BLaER1 treated with 17β-estradiol and CSF1 and Interleukin-3, amounts not matched to agents 10 nM and 100 nM (cell line): ENCODE measurements around the gene CASP12.

Experiments
- H3K27ac ChIP-seq, 11 experiments: shearing (Covaris generic); formaldehyde crosslinking; 2 replicates each; pipeline ENCODE4 v1.8.1; 2022
- H3K27me3 ChIP-seq, 11 experiments: shearing (Covaris generic); formaldehyde crosslinking; 2 replicates each; pipeline ENCODE4 v1.8.1; 2022
- H3K36me3 ChIP-seq, 11 experiments: shearing (Covaris generic); formaldehyde crosslinking; 2 replicates each; pipeline ENCODE4 v1.8.1; 2022
- H3K4me1 ChIP-seq, 10 experiments: shearing (Covaris generic); formaldehyde crosslinking; 2 replicates each; pipeline ENCODE4 v1.8.1; 2022
- H3K4me2 ChIP-seq, 11 experiments: shearing (Covaris generic); formaldehyde crosslinking; 2 replicates each; pipeline ENCODE4 v1.8.1; 2022
- H3K4me3 ChIP-seq, 10 experiments: shearing (Covaris generic); formaldehyde crosslinking; 2 replicates each; pipeline ENCODE4 v1.8.1; 2022
- H3K9ac ChIP-seq, 11 experiments: shearing (Covaris generic); formaldehyde crosslinking; 2 replicates each; pipeline ENCODE4 v1.8.1; 2022
- H3K9me3 ChIP-seq, 11 experiments: shearing (Covaris generic); formaldehyde crosslinking; replicated peaks in 1 of 11; 2 replicates each; pipeline ENCODE4 v1.8.1; 2022
- H4K20me1 ChIP-seq, 11 experiments: shearing (Covaris generic); formaldehyde crosslinking; 2 replicates each; pipeline ENCODE4 v1.8.1; 2022
- Cebpa-rat ChIP-seq, 11 experiments: shearing (Covaris generic); IDR thresholded peaks; 2 replicates each; pipeline ENCODE4 v1.8.1; 2022

CASP12 gene

DNA sequence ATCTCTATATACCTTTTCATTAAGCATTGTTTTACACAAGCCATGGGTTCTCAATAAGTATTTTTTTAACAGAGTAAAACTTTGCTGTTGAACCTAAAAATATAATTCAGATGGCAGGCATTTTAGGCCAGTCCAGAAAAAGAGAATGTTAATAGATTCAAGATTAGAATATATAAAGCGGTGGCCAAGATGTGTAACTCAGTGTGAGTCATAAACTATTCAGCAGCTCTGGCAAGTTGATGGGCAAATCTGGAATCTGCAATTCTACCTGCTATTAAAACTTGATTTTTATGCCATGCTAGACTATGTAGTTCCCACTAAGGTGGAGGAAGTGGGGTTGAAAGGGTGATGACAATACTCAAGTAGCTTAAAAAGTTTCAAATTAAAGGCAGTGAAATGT, 45.4 kb downstream of the CASP12 start:
- no peak overlapping the region for H3K4me2 ChIP-seq
- no peak overlapping the region for H3K27ac ChIP-seq
- no peak for TF ChIP-seq Cebpa-rat (IDR thresholded peaks at IDR 0.05)
- H3K36me3 ChIP-seq: no peaks in the 10 kb centered on the region
- H4K20me1 ChIP-seq: no peaks in the 10 kb centered on the region
- no peak overlapping the region for H3K9ac ChIP-seq
- no peaks in the 10 kb centered on the region for H3K27me3 ChIP-seq
- H3K4me1 ChIP-seq: peaks cover 0 to 16% (median 0%) of the 10 kb centered on the region in 10 experiments; a peak in 3 of 20 replicates
- H3K9me3 ChIP-seq: no peaks in the 10 kb centered on the region
- no peak overlapping the region for H3K4me3 ChIP-seq

DNA sequence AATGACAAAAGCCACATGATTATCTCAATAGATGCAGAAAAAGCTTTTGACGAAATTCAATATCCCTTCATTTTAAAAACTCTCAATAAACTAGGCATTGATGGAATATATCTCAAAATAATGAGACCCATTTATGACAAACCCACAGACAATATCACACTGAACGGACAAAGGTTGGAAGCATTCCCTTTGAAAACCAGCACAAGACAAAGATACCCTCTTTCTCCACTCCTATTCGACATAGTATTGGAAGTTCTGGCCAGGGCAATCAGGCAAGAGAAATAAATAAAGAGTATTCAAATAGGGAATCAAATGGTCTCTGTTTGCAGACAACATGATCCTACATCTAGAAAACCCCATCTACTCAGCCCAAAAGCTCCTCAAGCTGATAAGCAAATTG, 52.0 kb downstream of the CASP12 start:
- Histone ChIP-seq H3K4me1 (peaks cover 0 to 36% (median 0%) of the 10 kb centered on the region in 10 experiments; a peak in 6 of 20 replicates), H3K9ac (no peak overlapping the region), H3K27ac (no peak overlapping the region), H3K4me2 (no peak overlapping the region), H3K36me3 (no peaks in the 10 kb centered on the region), H3K9me3 (peaks cover 0 to 14% (median 0%) of the 10 kb centered on the region in 11 experiments; a peak in 3 of 22 replicates), H4K20me1 (no peaks in the 10 kb centered on the region), H3K4me3 (no peak overlapping the region), H3K27me3 (no peaks in the 10 kb centered on the region)
- TF ChIP-seq Cebpa-rat (IDR thresholded peaks at IDR 0.05): no peak

DNA sequence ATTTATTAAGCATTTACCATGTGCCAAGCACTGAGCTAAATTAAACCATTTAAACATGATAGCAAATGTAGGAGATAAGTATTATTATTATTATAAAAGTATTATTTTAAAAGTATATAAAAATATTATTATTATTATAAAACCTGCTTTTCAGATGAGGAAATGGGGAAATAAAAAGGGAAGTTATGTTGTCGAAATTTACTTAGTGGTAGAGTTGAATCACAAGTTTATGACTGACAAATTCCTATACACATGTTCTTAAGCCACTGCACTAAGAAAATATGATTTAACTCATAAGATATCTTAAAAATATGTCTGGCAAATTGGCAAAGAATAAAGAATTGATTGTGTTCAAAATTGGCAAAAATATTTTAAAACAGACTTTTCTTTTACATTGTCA, 53.8 kb downstream of the CASP12 start:
- H3K27me3 ChIP-seq: no peaks in the 10 kb centered on the region
- H3K4me2 ChIP-seq: no peak overlapping the region; a peak in 1 of 22 replicates
- H3K4me3 ChIP-seq: no peak overlapping the region
- H3K36me3 ChIP-seq: no peaks in the 10 kb centered on the region
- no peaks in the 10 kb centered on the region for H4K20me1 ChIP-seq
- H3K9ac ChIP-seq: no peak overlapping the region
- H3K4me1 ChIP-seq: peaks cover 0 to 48% (median 0%) of the 10 kb centered on the region in 10 experiments; a peak in 6 of 20 replicates
- peaks cover 1 to 17% (median 2%) of the 10 kb centered on the region in 11 experiments for H3K9me3 ChIP-seq
- peak overlapping the region in 4 of 11 experiments; percentile 50 to 74 (median 64); a peak in 6 of 22 replicates for H3K27ac ChIP-seq
- TF ChIP-seq Cebpa-rat (IDR thresholded peaks at IDR 0.05): no peak

DNA sequence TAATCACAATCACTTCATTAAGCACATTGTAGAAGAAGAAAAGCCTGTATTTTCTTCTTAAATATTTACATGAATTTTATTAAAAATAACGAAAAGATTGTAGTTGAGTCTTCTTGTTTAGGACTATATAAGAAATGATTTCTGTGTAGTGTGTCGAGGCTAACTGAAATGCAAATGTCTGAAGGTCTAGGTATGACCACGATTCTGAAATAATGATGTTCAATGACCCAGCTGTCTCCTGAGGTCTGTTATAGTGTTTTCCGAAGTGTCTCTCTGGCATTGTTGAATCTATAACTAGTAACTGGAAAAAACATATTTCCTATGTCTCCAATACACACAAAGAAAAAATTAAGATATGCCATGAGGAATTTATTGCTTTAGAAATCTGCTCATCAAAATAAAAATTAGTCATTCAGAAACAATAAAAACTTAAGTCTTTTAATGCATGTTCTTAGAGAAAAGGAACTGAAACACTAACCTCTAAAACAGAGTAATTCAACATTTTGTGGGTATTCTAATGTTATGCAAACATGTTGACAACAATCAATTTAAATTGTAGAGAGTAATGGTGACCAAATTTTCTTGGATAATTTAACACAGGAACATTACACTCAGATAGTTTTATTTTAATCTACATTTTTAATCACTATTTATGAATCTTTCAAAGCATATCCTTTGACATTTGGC, 55.0 kb downstream of the CASP12 start:
- H3K9me3 ChIP-seq: peaks cover 9 to 28% (median 11%) of the 10 kb centered on the region in 11 experiments
- no peak overlapping the region for H3K4me3 ChIP-seq
- H3K36me3 ChIP-seq: peaks cover 0 to 5% (median 0%) of the 10 kb centered on the region in 11 experiments; a peak in 3 of 22 replicates
- no peak overlapping the region for H3K9ac ChIP-seq
- no peak for TF ChIP-seq Cebpa-rat (IDR thresholded peaks at IDR 0.05)
- H3K27me3 ChIP-seq: no peaks in the 10 kb centered on the region
- peak overlapping the region in 5 of 11 experiments; percentile 0 to 74 (median 61); a peak in 7 of 22 replicates for H3K27ac ChIP-seq
- H3K4me1 ChIP-seq: peaks cover 2 to 50% (median 6%) of the 10 kb centered on the region in 10 experiments
- peak overlapping the region in 3 of 11 experiments; percentile 24 to 60 (median 57); a peak in 4 of 22 replicates for H3K4me2 ChIP-seq
- H4K20me1 ChIP-seq: no peaks in the 10 kb centered on the region

DNA sequence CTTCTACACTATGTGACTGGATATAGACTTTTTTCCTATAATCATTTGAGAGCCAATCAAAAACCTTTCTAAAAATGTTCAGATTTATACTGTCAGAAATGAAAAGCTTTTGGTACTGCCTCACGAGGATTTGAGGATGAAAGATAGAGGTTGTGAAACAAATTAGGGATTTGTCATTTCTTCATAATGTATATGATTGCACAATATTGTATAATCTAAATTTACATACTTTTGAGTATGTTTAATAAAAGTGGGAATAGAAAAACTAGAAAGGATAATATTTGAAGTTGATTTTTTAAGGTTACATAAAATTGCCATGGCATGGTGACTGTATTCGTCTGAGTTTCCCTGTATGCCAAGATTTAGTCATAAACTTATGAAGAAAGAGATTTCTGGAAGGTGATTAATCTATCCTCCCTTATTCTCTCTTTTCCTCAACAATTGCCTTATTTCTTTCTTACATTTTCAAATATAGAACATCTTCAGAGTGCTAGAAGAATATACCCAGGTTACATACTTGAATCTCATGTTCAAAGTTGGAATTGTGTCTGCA, 56.2 kb downstream of the CASP12 start:
- Histone ChIP-seq H3K9ac (no peak overlapping the region; a peak in 1 of 22 replicates), H3K36me3 (peaks cover 0 to 5% (median 0%) of the 10 kb centered on the region in 11 experiments; a peak in 3 of 22 replicates), H3K27ac (peak overlapping the region in 3 of 11 experiments; percentile 42 to 69 (median 53); a peak in 4 of 22 replicates), H3K9me3 (peaks cover 9 to 34% (median 11%) of the 10 kb centered on the region in 11 experiments), H3K4me3 (no peak overlapping the region), H4K20me1 (no peaks in the 10 kb centered on the region), H3K27me3 (no peaks in the 10 kb centered on the region), H3K4me2 (peak overlapping the region in 2 of 11 experiments; percentile 74 to 86; a peak in 3 of 22 replicates), H3K4me1 (peaks cover 5 to 62% (median 12%) of the 10 kb centered on the region in 10 experiments)
- peak in 1 of 11 experiments; percentile 39; a peak in 1 of 22 replicates for TF ChIP-seq Cebpa-rat (IDR thresholded peaks at IDR 0.05)

DNA sequence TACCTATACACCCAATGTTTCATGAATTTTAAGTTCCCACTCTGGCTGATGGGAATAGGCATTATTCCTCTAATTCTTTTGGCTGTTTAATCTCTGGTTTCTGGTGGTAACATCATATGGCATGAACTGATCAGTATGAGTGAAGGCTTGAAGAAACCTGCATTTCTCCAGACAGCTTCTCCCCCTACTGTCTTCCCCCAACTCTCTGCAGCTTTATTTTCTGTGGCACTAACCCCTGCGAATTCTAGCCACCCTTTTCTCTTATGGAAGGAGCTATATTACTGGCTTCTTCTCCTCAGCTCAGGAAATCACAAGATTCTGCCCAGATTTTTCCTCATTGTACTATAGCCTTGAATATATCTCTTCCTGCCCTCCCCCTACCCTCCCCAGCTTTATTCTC, 57.1 kb downstream of the CASP12 start:
- peaks cover 9 to 26% (median 11%) of the 10 kb centered on the region in 11 experiments for H3K9me3 ChIP-seq
- no peak overlapping the region for H3K4me3 ChIP-seq
- H3K9ac ChIP-seq: peak overlapping the region in 2 of 11 experiments; percentile 20 to 50; a peak in 1 of 22 replicates
- H4K20me1 ChIP-seq: no peaks in the 10 kb centered on the region
- no peaks in the 10 kb centered on the region for H3K27me3 ChIP-seq
- TF ChIP-seq Cebpa-rat (IDR thresholded peaks at IDR 0.05): no peak
- peaks cover 5 to 67% (median 13%) of the 10 kb centered on the region in 10 experiments for H3K4me1 ChIP-seq
- H3K27ac ChIP-seq: peak overlapping the region in 4 of 11 experiments; percentile 22 to 69 (median 48); a peak in 6 of 22 replicates
- peaks cover 0 to 5% (median 0%) of the 10 kb centered on the region in 11 experiments; a peak in 3 of 22 replicates for H3K36me3 ChIP-seq
- H3K4me2 ChIP-seq: peak overlapping the region in 2 of 11 experiments; percentile 74 to 86; a peak in 4 of 22 replicates

DNA sequence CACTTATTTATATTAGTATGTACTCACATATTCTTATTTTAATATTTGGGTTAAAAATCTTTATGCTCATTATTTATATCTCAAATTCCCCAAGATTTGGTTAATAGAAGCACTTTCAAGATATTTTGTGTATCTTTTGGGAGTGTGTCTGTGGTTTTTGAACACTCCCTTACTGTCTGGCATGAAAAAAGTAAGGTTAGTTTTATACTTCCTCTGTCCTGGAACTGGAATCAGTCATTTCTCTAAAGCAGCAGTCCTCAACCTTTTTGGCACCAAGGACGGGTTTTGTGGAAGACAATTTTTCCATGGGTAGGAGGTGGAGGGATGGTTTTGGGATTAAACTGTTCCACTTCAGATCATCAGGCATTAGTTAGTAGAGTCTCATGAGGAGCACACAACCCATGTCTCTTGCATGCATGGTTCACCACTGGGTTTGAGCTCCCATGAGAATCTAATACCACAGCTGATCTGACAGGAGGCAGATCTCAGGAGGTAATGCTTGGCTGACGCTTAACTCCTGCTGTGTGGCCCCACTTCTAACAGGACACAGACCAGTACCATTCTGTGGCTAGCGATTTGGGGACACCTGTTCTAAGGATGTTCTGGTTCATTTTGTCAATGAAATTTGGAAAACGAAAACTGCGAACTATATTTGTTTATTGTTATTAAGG, 60.2 kb downstream of the CASP12 start:
- peaks cover 5 to 70% (median 13%) of the 10 kb centered on the region in 10 experiments for H3K4me1 ChIP-seq
- H3K27me3 ChIP-seq: no peaks in the 10 kb centered on the region
- peak overlapping the region in 10 of 11 experiments; percentile 14 to 67 (median 51); a peak in 19 of 22 replicates for H3K4me2 ChIP-seq
- peaks cover 9 to 49% (median 11%) of the 10 kb centered on the region in 11 experiments for H3K9me3 ChIP-seq
- H4K20me1 ChIP-seq: no peaks in the 10 kb centered on the region
- H3K36me3 ChIP-seq: peaks cover 0 to 5% (median 0%) of the 10 kb centered on the region in 11 experiments; a peak in 3 of 22 replicates
- no peak overlapping the region for H3K4me3 ChIP-seq
- no peak overlapping the region for H3K9ac ChIP-seq
- H3K27ac ChIP-seq: peak overlapping the region in 6 of 11 experiments; percentile 4 to 63 (median 44); a peak in 8 of 22 replicates
- no peak for TF ChIP-seq Cebpa-rat (IDR thresholded peaks at IDR 0.05)

DNA sequence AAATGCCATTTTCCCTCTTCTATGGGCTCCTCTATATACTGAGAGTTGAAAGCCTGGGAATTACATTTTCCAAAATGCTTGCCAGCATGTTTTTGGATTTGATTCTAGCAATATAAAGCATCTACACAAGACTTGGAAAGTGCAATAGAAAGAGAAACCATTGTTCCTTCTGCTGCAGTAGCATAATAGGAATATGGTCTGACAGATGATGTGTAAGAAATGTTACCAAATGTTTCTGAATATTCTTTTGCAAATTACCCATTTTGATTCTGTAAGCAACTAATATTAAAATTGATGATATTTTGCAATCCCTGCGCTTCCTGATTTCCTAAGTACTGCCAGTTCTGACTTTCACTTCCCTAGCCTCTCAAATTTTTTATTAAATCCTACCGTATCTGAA, 61.6 kb downstream of the CASP12 start:
- Histone ChIP-seq H3K4me3 (peak overlapping the region in 1 of 10 experiments; percentile 21; a peak in 2 of 20 replicates), H3K4me2 (peak overlapping the region in 6 of 11 experiments; percentile 3 to 68 (median 38); a peak in 9 of 22 replicates), H3K9ac (no peak overlapping the region)

More for the DNA sequence above, 61.6 kb downstream of the CASP12 start:
- Histone ChIP-seq H3K9me3 (peaks cover 9 to 54% (median 11%) of the 10 kb centered on the region in 11 experiments), H3K27ac (peak overlapping the region in 6 of 11 experiments; percentile 2 to 70 (median 54); a peak in 9 of 22 replicates), H4K20me1 (no peaks in the 10 kb centered on the region), H3K36me3 (peaks cover 0 to 5% (median 0%) of the 10 kb centered on the region in 11 experiments; a peak in 3 of 22 replicates), H3K4me1 (peaks cover 5 to 56% (median 13%) of the 10 kb centered on the region in 10 experiments), H3K27me3 (no peaks in the 10 kb centered on the region)
- TF ChIP-seq Cebpa-rat (IDR thresholded peaks at IDR 0.05): peak in 2 of 11 experiments; percentile 47 to 69; a peak in 3 of 22 replicates
